HFF-Myc (cell line): ENCODE measurements around the gene SLC17A2.

ENCODE experiments used
- DNase-seq: peaks from one replicate; pipeline ENCODE4 v3.0.0-alpha.2; 2011; ENCODE audit warnings: low read depth; ENCODE audit errors: extremely low read depth
- H3K4me3 ChIP-seq: replicated peaks from 2 replicates; pipeline ENCODE4 v1.5.1; 2011; ENCODE audit warnings: low read depth, mild to moderate bottlenecking, control low read depth, low read length
- TF ChIP-seq, protein P1 (sequence below): IDR thresholded peaks from 2 replicates; pipeline ENCODE4 v1.5.1; 2012; ENCODE audit warnings: mild to moderate bottlenecking, low read depth, low read length, control low read depth; ENCODE audit errors: missing control alignments

SLC17A2 gene

GRCh38 chr6:25907475-25908014 lies 22.9 kb downstream of the SLC17A2 start:
- H3K4me3 ChIP-seq, result no peak overlapping the region
- TF ChIP-seq, protein P1, sequence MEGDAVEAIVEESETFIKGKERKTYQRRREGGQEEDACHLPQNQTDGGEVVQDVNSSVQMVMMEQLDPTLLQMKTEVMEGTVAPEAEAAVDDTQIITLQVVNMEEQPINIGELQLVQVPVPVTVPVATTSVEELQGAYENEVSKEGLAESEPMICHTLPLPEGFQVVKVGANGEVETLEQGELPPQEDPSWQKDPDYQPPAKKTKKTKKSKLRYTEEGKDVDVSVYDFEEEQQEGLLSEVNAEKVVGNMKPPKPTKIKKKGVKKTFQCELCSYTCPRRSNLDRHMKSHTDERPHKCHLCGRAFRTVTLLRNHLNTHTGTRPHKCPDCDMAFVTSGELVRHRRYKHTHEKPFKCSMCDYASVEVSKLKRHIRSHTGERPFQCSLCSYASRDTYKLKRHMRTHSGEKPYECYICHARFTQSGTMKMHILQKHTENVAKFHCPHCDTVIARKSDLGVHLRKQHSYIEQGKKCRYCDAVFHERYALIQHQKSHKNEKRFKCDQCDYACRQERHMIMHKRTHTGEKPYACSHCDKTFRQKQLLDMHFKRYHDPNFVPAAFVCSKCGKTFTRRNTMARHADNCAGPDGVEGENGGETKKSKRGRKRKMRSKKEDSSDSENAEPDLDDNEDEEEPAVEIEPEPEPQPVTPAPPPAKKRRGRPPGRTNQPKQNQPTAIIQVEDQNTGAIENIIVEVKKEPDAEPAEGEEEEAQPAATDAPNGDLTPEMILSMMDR, result no peak
- DNase-seq, result no peak

GRCh38 chr6:25903467-25904099 lies 26.9 kb downstream of the SLC17A2 start:
- no peak for DNase-seq
- no peak overlapping the region for H3K4me3 ChIP-seq
- TF ChIP-seq, protein P1, result no peak

DNA sequence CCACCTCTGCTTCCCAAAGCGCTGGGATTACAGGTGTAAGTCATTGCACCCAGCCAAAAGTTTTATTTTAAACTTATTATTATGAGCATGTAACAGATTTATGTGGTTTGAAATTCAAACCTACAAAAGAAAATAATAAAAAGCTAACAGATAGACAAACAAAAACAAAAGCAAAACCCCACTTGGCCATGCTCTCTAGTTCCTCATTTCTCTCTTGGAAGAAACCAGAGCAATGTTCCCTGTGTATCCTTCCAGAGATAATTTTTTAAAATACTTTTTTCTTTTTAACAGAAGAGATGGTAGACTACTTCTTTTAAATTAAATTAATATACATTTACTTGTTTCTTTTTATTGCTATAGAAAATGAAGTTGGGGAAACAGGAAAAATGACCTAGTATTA lies 28.4 kb downstream of the SLC17A2 start:
- DNase-seq, result no peak
- H3K4me3 ChIP-seq, result no peak overlapping the region
- TF ChIP-seq, protein P1, result no peak

- no peak overlapping the region for H3K4me3 ChIP-seq
- TF ChIP-seq, protein P1, result no peak
- no peak for DNase-seq
Observed at GRCh38 chr6:25900843-25901242, 29.6 kb downstream of the SLC17A2 start.

GRCh38 chr6:25899580-25900408 lies 30.7 kb downstream of the SLC17A2 start:
- DNase-seq, result no peak
- TF ChIP-seq, protein P1, result no peak
- H3K4me3 ChIP-seq, result no peak overlapping the region

DNA sequence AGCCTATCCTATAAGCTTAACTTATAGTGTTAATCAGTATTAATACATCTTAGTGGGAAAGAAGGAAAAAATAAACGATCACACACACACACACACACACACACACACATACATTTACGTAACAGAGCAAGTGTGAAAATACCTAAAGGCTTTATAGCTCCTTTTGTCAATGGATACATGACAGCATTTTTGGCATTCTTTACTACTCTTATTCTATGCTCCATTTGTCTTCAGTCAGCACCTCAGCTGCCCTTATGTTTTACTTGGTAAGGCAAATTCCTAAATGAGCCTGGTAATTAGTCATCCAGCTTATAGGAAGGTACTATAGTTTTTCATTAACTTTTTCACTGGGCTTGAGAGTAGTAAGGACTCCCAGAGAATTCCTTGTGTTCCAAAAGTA lies 31.4 kb downstream of the SLC17A2 start:
- no peak for DNase-seq
- TF ChIP-seq, protein P1, result no peak
- H3K4me3 ChIP-seq, result no peak overlapping the region
